Panc1 (cell line): ENCODE measurements around the gene TAS2R41.
"Not testable (repeated sequence)": the region's sequence is repeated elsewhere in the genome, so short reads cannot be mapped to it uniquely, and the experiment has no call there.

Source experiments
- CTCF ChIP-seq: fragments of 450-650 bp; IDR thresholded peaks from 2 replicates; pipeline ENCODE4 v1.5.1; 2017; ENCODE audit warnings: mild to moderate bottlenecking
- POLR2AphosphoS5 ChIP-seq: IDR thresholded peaks from 2 replicates; pipeline ENCODE4 v1.6.1; 2012; ENCODE audit warnings: mild to moderate bottlenecking, low read depth, low read length, moderate library complexity
- REST ChIP-seq, 2 experiments: IDR thresholded peaks; 2 replicates each; pipeline ENCODE4 v1.6.1; 2011 to 2012; ENCODE audit warnings: low read depth in 2 of 2, control low read depth in 1 of 2, low read length in 1 of 2, mild to moderate bottlenecking in 1 of 2, moderate library complexity in 1 of 2; ENCODE audit not compliant: insufficient read depth in 1 of 2
- SIN3A ChIP-seq: IDR thresholded peaks from 2 replicates; pipeline ENCODE4 v1.6.1; 2012; ENCODE audit warnings: low read depth, mild to moderate bottlenecking, low read length, moderate library complexity, borderline replicate concordance; ENCODE audit not compliant: insufficient read depth
- TCF7L2 ChIP-seq: IDR thresholded peaks from 2 replicates; pipeline ENCODE4 v1.6.1; 2011; ENCODE audit warnings: mild to moderate bottlenecking, low read depth, low read length, inconsistent platforms

GRCh38 chr7:143486266-143486665 is 8.6 kb downstream of the TAS2R41 start:
- TF ChIP-seq SIN3A; CTCF; POLR2AphosphoS5; REST (IDR thresholded peaks at IDR 0.05; ENCODE audit: insufficient read depth in 1 of 2, low read depth in 2 of 2, low read length in 1 of 2); TCF7L2: not testable (repeated sequence)
